Endothelial cell of umbilical vein (primary cell): ENCODE results near the gene DEF6.

Source experiments
- CTCF ChIP-seq, 2 donors: IDR thresholded peaks; 1 replicate in 1 of 2; 2 replicates in 1 of 2; pipeline ENCODE4 v1.5.1; 2011; ENCODE audit warnings: low read length in 2 of 2, mild to moderate bottlenecking in 2 of 2, moderate library complexity in 2 of 2, control low read depth in 1 of 2, inconsistent platforms in 1 of 2, low read depth in 1 of 2; ENCODE audit not compliant: insufficient read depth in 1 of 2; ENCODE audit errors: extremely low read depth in 1 of 2
- EZH2 ChIP-seq: IDR thresholded peaks from 2 replicates; pipeline ENCODE4 v1.6.1; 2012; ENCODE audit warnings: borderline replicate concordance, low read depth, mild to moderate bottlenecking, moderate library complexity, low read length, inconsistent platforms; ENCODE audit not compliant: severe bottlenecking
- MAX ChIP-seq: IDR thresholded peaks from 2 replicates; pipeline ENCODE4 v1.6.1; 2011; ENCODE audit not compliant: insufficient read depth, insufficient read length
- POLR2A ChIP-seq: IDR thresholded peaks from 2 replicates; pipeline ENCODE4 v1.6.1; 2012; ENCODE audit warnings: low read depth, mild to moderate bottlenecking, control low read depth, low read length

GRCh38 chr6:35360349-35361138 lies 62.9 kb downstream of the DEF6 start:
- no peak for TF ChIP-seq POLR2A
- no peak for TF ChIP-seq MAX
- no peak for TF ChIP-seq CTCF (IDR thresholded peaks at IDR 0.05; ENCODE audit: extremely low read depth in 1 of 2, insufficient read depth in 1 of 2, low read depth in 1 of 2, low read length in 2 of 2)
- TF ChIP-seq EZH2, result no peak
